Neural progenitor cell (in vitro differentiated cells): Measurements from ENCODE around the gene SYDE1.
"Not testable (repeated sequence)": the region's sequence is repeated elsewhere in the genome, so short reads cannot be mapped to it uniquely, and the experiment has no call there.

Experiments
- EZH2 ChIP-seq: fragments of 200-600 bp; sonication (generic); IDR thresholded peaks from 2 replicates; pipeline ENCODE4 v1.6.1; 2017; ENCODE audit warnings: antibody characterized with exemption, mild to moderate bottlenecking, moderate library complexity
- EZH2phosphoT487 ChIP-seq: fragments of 200-600 bp; sonication (generic); IDR thresholded peaks from 2 replicates; pipeline ENCODE4 v1.6.1; 2017; ENCODE audit warnings: antibody characterized with exemption
- TF ChIP-seq, protein P1 (sequence below): fragments of 200-600 bp; sonication (generic); IDR thresholded peaks from 2 replicates; pipeline ENCODE4 v1.5.1; 2017; ENCODE audit warnings: antibody characterized with exemption, mild to moderate bottlenecking

DNA sequence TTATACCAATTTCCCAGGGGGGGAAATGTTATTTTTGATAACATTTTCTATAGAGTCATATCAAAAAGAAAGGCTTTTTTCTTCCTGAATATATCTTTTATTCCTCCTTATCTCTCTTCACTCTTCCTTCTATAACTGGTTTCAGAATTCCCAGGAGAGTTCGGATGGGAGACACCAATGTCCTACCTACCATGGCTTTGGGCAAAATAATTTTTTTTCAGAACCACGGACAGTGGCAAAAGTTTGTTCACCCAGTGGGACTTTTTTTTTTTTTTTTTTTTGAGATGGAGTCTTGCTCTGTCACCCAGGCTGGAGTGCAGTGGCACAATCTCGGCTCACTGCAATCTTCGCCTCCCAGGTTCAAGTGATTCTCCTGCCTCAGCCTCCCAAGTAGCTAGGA lies 27.2 kb upstream of the SYDE1 start:
- TF ChIP-seq, protein P1, sequence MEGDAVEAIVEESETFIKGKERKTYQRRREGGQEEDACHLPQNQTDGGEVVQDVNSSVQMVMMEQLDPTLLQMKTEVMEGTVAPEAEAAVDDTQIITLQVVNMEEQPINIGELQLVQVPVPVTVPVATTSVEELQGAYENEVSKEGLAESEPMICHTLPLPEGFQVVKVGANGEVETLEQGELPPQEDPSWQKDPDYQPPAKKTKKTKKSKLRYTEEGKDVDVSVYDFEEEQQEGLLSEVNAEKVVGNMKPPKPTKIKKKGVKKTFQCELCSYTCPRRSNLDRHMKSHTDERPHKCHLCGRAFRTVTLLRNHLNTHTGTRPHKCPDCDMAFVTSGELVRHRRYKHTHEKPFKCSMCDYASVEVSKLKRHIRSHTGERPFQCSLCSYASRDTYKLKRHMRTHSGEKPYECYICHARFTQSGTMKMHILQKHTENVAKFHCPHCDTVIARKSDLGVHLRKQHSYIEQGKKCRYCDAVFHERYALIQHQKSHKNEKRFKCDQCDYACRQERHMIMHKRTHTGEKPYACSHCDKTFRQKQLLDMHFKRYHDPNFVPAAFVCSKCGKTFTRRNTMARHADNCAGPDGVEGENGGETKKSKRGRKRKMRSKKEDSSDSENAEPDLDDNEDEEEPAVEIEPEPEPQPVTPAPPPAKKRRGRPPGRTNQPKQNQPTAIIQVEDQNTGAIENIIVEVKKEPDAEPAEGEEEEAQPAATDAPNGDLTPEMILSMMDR, result not testable (repeated sequence)
- not testable (repeated sequence) for TF ChIP-seq EZH2phosphoT487, EZH2
